ENCODE results near the gene EML4. TPM values are rescaled to one million over a fixed set of nuclear protein-coding genes. Genes with fewer than 3 reads are reported as not detected.

Gene EML4
- total and polyA plus RNA-seq, 9 of the 15 experiments (the other 6 are each of a cell fraction or from before 2014, with no cell fraction given): 14.7 to 48.3 (median 36.5) TPM

DNA sequence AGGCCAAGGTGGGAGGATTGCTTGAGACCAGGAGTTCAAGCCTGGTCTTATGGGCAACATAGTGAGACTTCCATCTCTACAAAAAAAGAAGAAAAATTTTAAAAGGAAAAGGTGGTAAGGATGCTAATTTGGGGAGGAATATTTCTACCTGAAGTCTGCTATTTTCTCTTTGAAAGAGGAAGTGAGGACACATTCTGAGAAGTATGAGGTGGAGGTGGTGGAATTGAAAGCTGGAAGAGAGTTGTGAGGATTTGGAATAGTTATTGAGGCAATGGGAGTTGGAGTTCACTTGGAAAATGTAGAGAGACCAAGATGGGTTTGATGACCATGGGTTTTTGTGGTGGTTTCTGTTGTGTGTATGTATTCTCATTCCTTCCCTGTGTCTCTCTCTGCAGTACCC, 29.3 kb downstream of the EML4 start:
- Histone ChIP-seq H4K20me1 (replicated peaks; ENCODE audit: control insufficient read depth, insufficient read depth, low read length) (no peaks in the 10 kb centered on the region), H2AFZ (ENCODE audit: low read depth, low read length) (no peak overlapping the region), H3K27ac (ENCODE audit: extremely low read depth, low read depth, low read length) (no peak overlapping the region), H3K27me3 (ENCODE audit: control insufficient read depth in 2 of 2, insufficient read depth in 2 of 2, low read length in 2 of 2) (no peaks in the 10 kb centered on the region), H3K79me2 (ENCODE audit: control insufficient read depth, insufficient read depth, low read length) (peaks cover 17% of the 10 kb centered on the region; the same call in 2 of the 3 replicates), H3K36me3 (ENCODE audit: control insufficient read depth, insufficient read depth, low read length) (no peaks in the 10 kb centered on the region), H3K4me1 (replicated peaks in 1 of 2; ENCODE audit: control insufficient read depth in 2 of 2, insufficient read depth in 2 of 2, low read length in 2 of 2) (peaks cover 4 to 10% of the 10 kb centered on the region in 2 experiments; a peak in 3 of 5 replicates), H3K9ac (ENCODE audit: insufficient read depth in 1 of 2, low read depth in 2 of 2, low read length in 2 of 2) (no peak overlapping the region), H3K4me2 (ENCODE audit: insufficient read depth, low read length) (no peak overlapping the region), H3K9me1 (ENCODE audit: control insufficient read depth, insufficient read depth, low read length) (no peaks in the 10 kb centered on the region), H3K9me3 (replicated peaks; ENCODE audit: control insufficient read depth, insufficient read depth, low read depth, low read length) (no peaks in the 10 kb centered on the region), H3K4me3 (no peak overlapping the region)
- CTCF ChIA-PET (ENCODE audit: low intra/inter-chr PET ratio): interaction anchor here (3.9 kb wide), 1 partner anchor 103 kb away, joined by 39 read pairs; no protein-coding TSS in a partner anchor
- no TSS peak for BruUV-seq (replicated peaks)
- FAIRE-seq (no peak), DNase-seq (ENCODE audit: extremely low read depth in 1 of 4, low spot score in 3 of 4) (no peak), ATAC-seq (no peak)
- POLR2A ChIA-PET: interaction anchor here (1.0 kb wide), 1 partner anchor 9 kb away, joined by 5 read pairs; no protein-coding TSS in a partner anchor
- TF ChIP-seq SPI1 (IDR thresholded peaks at IDR 0.05; ENCODE audit: borderline replicate concordance, low read depth, low read length) (peak; percentile 13; the same call in 1 of the 2 replicates), MTA2 (IDR thresholded peaks at IDR 0.05; ENCODE audit: low read depth) (no peak)
- in situ Hi-C loops (cut with MboI) (loop anchor here (5.0 kb wide), 1 partner anchor 101 kb away; no protein-coding TSS in a partner anchor), intact Hi-C loops (cut with micrococcal nuclease) (loop anchor here (10.0 kb wide), 1 partner anchor 324 kb away; no protein-coding TSS in a partner anchor)

DNA sequence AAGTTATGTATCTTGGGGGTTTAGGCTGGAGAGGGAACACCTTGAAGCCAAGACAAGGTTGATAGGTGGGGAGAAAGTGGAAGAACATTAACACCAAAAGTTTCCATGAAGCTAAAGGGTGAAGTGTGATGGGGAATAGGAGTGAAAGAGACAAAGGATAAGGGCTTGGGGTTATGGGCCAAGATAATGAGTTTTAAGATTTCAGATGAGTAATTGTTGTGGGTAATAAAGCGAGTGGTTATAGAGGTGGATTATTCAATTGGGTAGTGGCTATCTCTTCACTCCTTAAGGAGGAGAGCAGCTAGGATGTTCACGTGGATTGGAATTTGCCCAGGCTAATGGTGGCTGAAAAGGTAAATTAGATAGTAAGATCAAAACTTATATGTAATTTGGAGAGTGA, 29.8 kb downstream of the EML4 start:
- H3K4me3 ChIP-seq: no peak overlapping the region
- POLR2A ChIA-PET: interaction anchor here (1.0 kb wide), 1 partner anchor 8 kb away, joined by 5 read pairs; no protein-coding TSS in a partner anchor
- whole genome bisulfite sequencing (ENCODE audit: insufficient coverage, low coverage, missing lambda C conversion rate): 68% methylated on average over 2 of the region's 2 CpGs
- FAIRE-seq: no peak
- H3K4me2 ChIP-seq (ENCODE audit: insufficient read depth, low read length): no peak overlapping the region
- H3K9me3 ChIP-seq (replicated peaks; ENCODE audit: control insufficient read depth, insufficient read depth, low read depth, low read length): no peaks in the 10 kb centered on the region
- CTCF ChIA-PET (ENCODE audit: low intra/inter-chr PET ratio): interaction anchor here (3.9 kb wide), 1 partner anchor 103 kb away, joined by 39 read pairs; no protein-coding TSS in a partner anchor
- peaks cover 17% of the 10 kb centered on the region; the same call in 2 of the 3 replicates for H3K79me2 ChIP-seq (ENCODE audit: control insufficient read depth, insufficient read depth, low read length)
- intact Hi-C loops (cut with micrococcal nuclease) (loop anchor here (10.0 kb wide), 1 partner anchor 324 kb away; no protein-coding TSS in a partner anchor), in situ Hi-C loops (cut with MboI) (loop anchor here (5.0 kb wide), 1 partner anchor 102 kb away; no protein-coding TSS in a partner anchor)
- BruUV-seq (replicated peaks): no TSS peak
- peaks cover 4 to 10% of the 10 kb centered on the region in 2 experiments; a peak in 3 of 5 replicates for H3K4me1 ChIP-seq (replicated peaks in 1 of 2; ENCODE audit: control insufficient read depth in 2 of 2, insufficient read depth in 2 of 2, low read length in 2 of 2)
- DNase-seq (ENCODE audit: extremely low read depth in 1 of 4, low spot score in 3 of 4): no peak
- no peaks in the 10 kb centered on the region for H3K9me1 ChIP-seq (ENCODE audit: control insufficient read depth, insufficient read depth, low read length)
- no peak overlapping the region for H2AFZ ChIP-seq (ENCODE audit: low read depth, low read length)
- no peak for ATAC-seq
- no peaks in the 10 kb centered on the region for H3K36me3 ChIP-seq (ENCODE audit: control insufficient read depth, insufficient read depth, low read length)
- no peak overlapping the region for H3K9ac ChIP-seq (ENCODE audit: insufficient read depth in 1 of 2, low read depth in 2 of 2, low read length in 2 of 2)
- H3K27ac ChIP-seq (ENCODE audit: extremely low read depth, low read depth, low read length): no peak overlapping the region
- no peaks in the 10 kb centered on the region for H3K27me3 ChIP-seq (ENCODE audit: control insufficient read depth in 2 of 2, insufficient read depth in 2 of 2, low read length in 2 of 2)
- no peaks in the 10 kb centered on the region for H4K20me1 ChIP-seq (replicated peaks; ENCODE audit: control insufficient read depth, insufficient read depth, low read length)
- TF ChIP-seq SRSF9 (IDR thresholded peaks at IDR 0.05; ENCODE audit: borderline replicate concordance, low read depth, low read length) (no peak), SLC30A9 (CRISPR knock-in tag; IDR thresholded peaks at IDR 0.05) (no peak)
